ENCODE results near the gene CCNY. TPM values are rescaled to one million over a fixed set of nuclear protein-coding genes. Genes with fewer than 3 reads are reported as not detected.

CCNY gene
- total and polyA plus RNA-seq, 12 donors: 26.0 to 99.4 (median 88.9) TPM

DNA sequence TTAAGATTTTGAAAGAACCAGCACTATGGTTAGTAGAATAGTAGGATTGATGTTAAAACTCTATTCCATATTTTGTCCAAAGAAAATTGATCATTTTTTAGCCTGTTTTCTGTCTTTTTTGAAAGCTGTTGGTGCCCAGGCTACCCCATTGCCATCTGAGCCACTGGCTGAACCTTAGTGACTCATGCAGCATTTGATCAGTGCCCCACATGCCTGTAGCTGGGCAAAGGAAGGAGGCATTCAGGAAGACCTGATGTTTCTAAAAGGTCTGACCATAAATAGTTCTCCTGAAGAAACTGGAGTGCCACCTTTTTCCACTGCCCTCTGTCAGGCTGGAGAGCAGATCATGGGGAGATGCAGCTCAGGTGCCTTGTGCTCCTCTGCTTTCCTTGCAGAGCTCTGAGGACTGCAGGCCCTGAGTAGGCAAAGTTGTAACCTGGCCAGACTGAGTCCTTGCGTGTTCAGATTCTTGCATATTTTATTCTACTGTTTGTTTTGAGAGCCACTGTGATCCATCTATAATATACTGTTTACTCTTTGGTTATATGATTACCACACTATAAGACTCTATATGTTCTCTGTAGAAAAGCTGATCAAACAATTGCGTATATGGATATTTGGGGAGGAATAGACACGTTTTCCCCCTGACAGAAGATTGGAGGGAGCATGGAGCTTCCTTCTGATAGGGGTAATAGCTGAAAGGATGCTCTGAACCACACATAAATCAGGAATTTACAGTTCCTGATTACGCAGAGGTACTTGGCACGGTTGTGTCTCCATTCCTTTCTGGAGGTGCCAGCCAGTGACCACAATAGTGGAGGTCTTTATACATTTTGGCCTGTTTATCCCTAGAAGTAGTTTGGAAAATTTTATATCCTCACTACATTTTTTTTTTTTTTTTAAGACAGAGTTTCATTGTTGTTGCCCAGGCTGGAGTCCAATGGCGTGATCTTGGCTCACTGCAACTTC, 219.9 kb downstream of the CCNY start:
- Histone ChIP-seq H3K4me3 (no peak overlapping the region), H3K9me3 (no peaks in the 10 kb centered on the region), H3K27me3 (no peaks in the 10 kb centered on the region), H3K36me3 (peaks cover 0 to 83% (median 10%) of the 10 kb centered on the region in 9 donors), H3K4me1 (peaks cover 0 to 32% (median 8%) of the 10 kb centered on the region in 9 donors), H3K27ac (no peak overlapping the region)
- intact Hi-C loops (cut with DNase I): no loop called here
- WGBS, 2 donors: 95% methylated on average over 6 of the region's 6 CpGs
- TF ChIP-seq, protein P1, sequence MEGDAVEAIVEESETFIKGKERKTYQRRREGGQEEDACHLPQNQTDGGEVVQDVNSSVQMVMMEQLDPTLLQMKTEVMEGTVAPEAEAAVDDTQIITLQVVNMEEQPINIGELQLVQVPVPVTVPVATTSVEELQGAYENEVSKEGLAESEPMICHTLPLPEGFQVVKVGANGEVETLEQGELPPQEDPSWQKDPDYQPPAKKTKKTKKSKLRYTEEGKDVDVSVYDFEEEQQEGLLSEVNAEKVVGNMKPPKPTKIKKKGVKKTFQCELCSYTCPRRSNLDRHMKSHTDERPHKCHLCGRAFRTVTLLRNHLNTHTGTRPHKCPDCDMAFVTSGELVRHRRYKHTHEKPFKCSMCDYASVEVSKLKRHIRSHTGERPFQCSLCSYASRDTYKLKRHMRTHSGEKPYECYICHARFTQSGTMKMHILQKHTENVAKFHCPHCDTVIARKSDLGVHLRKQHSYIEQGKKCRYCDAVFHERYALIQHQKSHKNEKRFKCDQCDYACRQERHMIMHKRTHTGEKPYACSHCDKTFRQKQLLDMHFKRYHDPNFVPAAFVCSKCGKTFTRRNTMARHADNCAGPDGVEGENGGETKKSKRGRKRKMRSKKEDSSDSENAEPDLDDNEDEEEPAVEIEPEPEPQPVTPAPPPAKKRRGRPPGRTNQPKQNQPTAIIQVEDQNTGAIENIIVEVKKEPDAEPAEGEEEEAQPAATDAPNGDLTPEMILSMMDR (IDR thresholded peaks at IDR 0.05): no peak
- peak in 1 of 8 donors; percentile 48 for ATAC-seq
- DNase-seq: no peak

DNA sequence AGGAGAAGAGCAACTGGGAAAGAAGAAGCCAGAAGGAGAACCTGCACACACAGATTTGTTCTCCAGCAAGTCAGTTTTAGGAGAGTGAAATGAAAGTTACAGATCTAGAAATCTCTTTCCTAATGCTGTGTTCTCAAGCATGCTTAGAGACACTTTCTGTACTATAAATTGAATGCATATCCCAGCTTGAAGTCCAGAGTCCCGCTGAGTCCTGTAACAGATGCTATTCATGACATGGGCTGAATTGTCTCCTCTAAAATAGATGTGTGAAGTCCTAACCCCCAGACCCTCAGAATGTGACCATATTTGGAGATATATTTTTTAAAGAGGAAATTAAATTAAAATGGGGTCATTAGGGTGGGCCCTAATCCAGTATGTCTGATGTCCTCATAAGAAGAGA, 222.0 kb downstream of the CCNY start:
- no peak for DNase-seq
- Histone ChIP-seq H3K27me3 (no peaks in the 10 kb centered on the region), H3K4me3 (no peak overlapping the region), H3K27ac (no peak overlapping the region), H3K9me3 (no peaks in the 10 kb centered on the region), H3K36me3 (peaks cover 0 to 69% (median 9%) of the 10 kb centered on the region in 9 donors), H3K4me1 (peaks cover 0 to 44% (median 25%) of the 10 kb centered on the region in 9 donors)
- intact Hi-C loops (cut with DNase I): no loop called here
- WGBS, 2 donors: 97 to 98% methylated on average over 1 of the region's 1 CpG
- ATAC-seq: no peak
- TF ChIP-seq, protein P1 (IDR thresholded peaks at IDR 0.05): no peak

DNA sequence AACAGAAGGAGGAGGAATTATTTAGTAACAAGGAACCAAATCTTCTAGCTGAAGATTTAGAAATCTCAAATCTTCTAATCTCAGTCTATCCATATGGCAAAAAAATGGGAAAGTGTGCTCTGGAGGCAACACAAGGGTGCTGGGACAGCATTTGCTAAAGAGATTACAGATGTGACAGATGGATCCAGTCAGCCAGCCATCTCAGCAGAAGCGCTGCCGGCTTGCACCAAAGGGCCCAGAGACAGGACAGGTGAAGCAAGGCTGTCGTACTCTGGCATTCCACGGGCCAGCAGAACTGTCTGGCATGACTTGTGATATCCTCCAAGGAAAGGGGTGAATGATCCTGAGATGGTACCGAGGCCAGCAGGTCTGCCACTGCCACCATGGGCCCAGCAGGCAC, 223.1 kb downstream of the CCNY start:
- H3K9me3 ChIP-seq: no peaks in the 10 kb centered on the region
- ATAC-seq: no peak
- WGBS, 2 donors: 94% methylated on average over 5 of the region's 5 CpGs

GRCh38 chr10:35561715-35562114, 225.4 kb downstream of the CCNY start:
- ATAC-seq (peak; percentile 27 to 79 (median 64)), DNase-seq (peak; percentile 35 to 64)
- H3K27me3 ChIP-seq: no peaks in the 10 kb centered on the region
- TF ChIP-seq, protein P1 (IDR thresholded peaks at IDR 0.05): no peak
- no peaks in the 10 kb centered on the region for H3K9me3 ChIP-seq
- H3K4me1 ChIP-seq: peaks cover 17 to 58% (median 49%) of the 10 kb centered on the region in 9 donors
- peaks cover 0 to 47% (median 4%) of the 10 kb centered on the region in 9 donors for H3K36me3 ChIP-seq
- H3K4me3 ChIP-seq: no peak overlapping the region
- WGBS, 2 donors: 51 to 57% methylated on average over 5 of the region's 5 CpGs
- H3K27ac ChIP-seq: peak overlapping the region in 6 of 10 donors; percentile 20 to 79 (median 46)
- intact Hi-C loops (cut with DNase I): loop anchor here in 7 of 10 donors (2.0 to 10.0 kb wide), 13 partner anchors 67 to 437 kb away; partner anchors contain the start of genes CCNY (in 5 of the 7) and CREM (in 1 of the 7)

More for the DNA sequence above, 223.1 kb downstream of the CCNY start:
- H3K4me1 ChIP-seq: peaks cover 6 to 44% (median 31%) of the 10 kb centered on the region in 9 donors
- TF ChIP-seq, protein P1 (IDR thresholded peaks at IDR 0.05): no peak
- H3K4me3 ChIP-seq: no peak overlapping the region
- DNase-seq: no peak
- no peaks in the 10 kb centered on the region for H3K27me3 ChIP-seq
- H3K27ac ChIP-seq: no peak overlapping the region
- intact Hi-C loops (cut with DNase I): no loop called here
- peaks cover 0 to 58% (median 0%) of the 10 kb centered on the region in 9 donors for H3K36me3 ChIP-seq
